Liver (tissue), 9 donors: Measurements from ENCODE around the gene PTPN23. TPM values are rescaled to one million over a fixed set of nuclear protein-coding genes. Genes with fewer than 3 reads are reported as not detected.

Experiments
- DNase-seq: peaks from one replicate; pipeline ENCODE4 v3.0.0-alpha.2; 2017; ENCODE audit warnings: low spot score
- H3K27ac ChIP-seq, 2 donors: one replicate each; pipeline ENCODE4 v1.7.0; 2013; ENCODE audit warnings: inconsistent platforms in 2 of 2, low read length in 2 of 2, control low read depth in 1 of 2, low read depth in 1 of 2, mild to moderate bottlenecking in 1 of 2
- H3K27me3 ChIP-seq, 4 donors: one replicate each; pipeline versions ENCODE4 v1.6.1 to v1.7.0; 2013; ENCODE audit warnings: low read length in 3 of 4, inconsistent platforms in 1 of 4, mild to moderate bottlenecking in 1 of 4, moderate library complexity in 1 of 4; ENCODE audit not compliant: control insufficient read depth in 4 of 4, insufficient read depth in 4 of 4
- H3K36me3 ChIP-seq, 4 donors: one replicate each; pipeline versions ENCODE4 v1.6.1 to v1.7.0; 2013; ENCODE audit warnings: low read length in 3 of 4, mild to moderate bottlenecking in 3 of 4, low read depth in 1 of 4, moderate library complexity in 1 of 4; ENCODE audit not compliant: control insufficient read depth in 4 of 4, insufficient read depth in 3 of 4
- H3K4me1 ChIP-seq, 4 donors: one replicate each; pipeline versions ENCODE4 v1.6.1 to v1.7.0; 2013; ENCODE audit warnings: low read length in 3 of 4, mild to moderate bottlenecking in 3 of 4, moderate library complexity in 1 of 4; ENCODE audit not compliant: control insufficient read depth in 4 of 4, insufficient read depth in 4 of 4
- H3K4me3 ChIP-seq, 3 donors: one replicate each; pipeline versions ENCODE4 v1.6.1 to v1.7.0; 2013; ENCODE audit warnings: low read length in 3 of 3, control low read depth in 1 of 3, low read depth in 1 of 3, mild to moderate bottlenecking in 1 of 3
- H3K9ac ChIP-seq, 2 donors: one replicate each; pipeline ENCODE4 v1.7.0; 2013; ENCODE audit warnings: low read length in 2 of 2, mild to moderate bottlenecking in 2 of 2, moderate library complexity in 2 of 2, control low read depth in 1 of 2, low read depth in 1 of 2
- H3K9me3 ChIP-seq, 4 donors: one replicate each; pipeline versions ENCODE4 v1.6.1 to v1.7.0; 2013; ENCODE audit warnings: low read length in 3 of 4; ENCODE audit not compliant: control insufficient read depth in 4 of 4
- FOXA1 ChIP-seq: IDR thresholded peaks from 2 replicates; pipeline ENCODE4 v1.6.1; 2016; ENCODE audit warnings: antibody characterized with exemption
- FOXA2 ChIP-seq: IDR thresholded peaks from 2 replicates; pipeline ENCODE4 v1.6.1; 2016; ENCODE audit warnings: antibody characterized with exemption
- GABPA ChIP-seq, 2 donors: IDR thresholded peaks in 1 of 2; conservative IDR thresholded peaks in 1 of 2; 2 replicates each; pipeline ENCODE4 v1.6.1; 2016; ENCODE audit warnings: antibody characterized with exemption in 2 of 2, mild to moderate bottlenecking in 1 of 2, moderate library complexity in 1 of 2
- HNF4A ChIP-seq, 2 donors: conservative IDR thresholded peaks; 2 replicates each; pipeline ENCODE4 v1.6.1; 2016; ENCODE audit warnings: antibody characterized with exemption in 2 of 2, mild to moderate bottlenecking in 2 of 2
- HNF4G ChIP-seq: IDR thresholded peaks from 2 replicates; pipeline ENCODE4 v1.6.1; 2016; ENCODE audit warnings: antibody characterized with exemption
- JUND ChIP-seq, 2 donors: IDR thresholded peaks; 2 replicates each; pipeline ENCODE4 v1.6.1; 2016; ENCODE audit warnings: antibody characterized with exemption in 2 of 2
- NR2F2 ChIP-seq: IDR thresholded peaks from 2 replicates; pipeline ENCODE4 v1.6.1; 2016; ENCODE audit warnings: antibody characterized with exemption
- RAD21 ChIP-seq, 2 donors: IDR thresholded peaks; 2 replicates each; pipeline ENCODE4 v1.6.1; 2016; ENCODE audit warnings: antibody characterized with exemption in 2 of 2, mild to moderate bottlenecking in 2 of 2
- RXRA ChIP-seq, 2 donors: IDR thresholded peaks; 2 replicates each; pipeline ENCODE4 v1.6.1; 2017 to 2018; ENCODE audit warnings: antibody characterized with exemption in 2 of 2, mild to moderate bottlenecking in 1 of 2
- SP1 ChIP-seq: IDR thresholded peaks from 2 replicates; pipeline ENCODE4 v1.6.1; 2018; ENCODE audit warnings: antibody characterized with exemption, mild to moderate bottlenecking
- TAF1 ChIP-seq: conservative IDR thresholded peaks from 2 replicates; pipeline ENCODE4 v1.6.1; 2016; ENCODE audit warnings: antibody characterized with exemption, mild to moderate bottlenecking
- YY1 ChIP-seq: IDR thresholded peaks from 2 replicates; pipeline ENCODE4 v1.6.1; 2016; ENCODE audit warnings: antibody characterized with exemption, mild to moderate bottlenecking
- WGBS: extraction: QIAGEN DNeasy Blood & Tissue Kit; methylation state at CpG from one replicate; pipeline ENCODE4 v1.1.7; 2013; 5-methylcytosine and 5-hydroxymethylcytosine counted together
- polyA plus RNA-seq, 2 donors: library from polyadenylated mRNA; stranded (reverse) in 1 of 2; unstranded in 1 of 2; fragments of 200-250 nt in 1 of 2; fragments of >200 nt in 1 of 2; fragmentation: Nextera tagmentation in 1 of 2; extraction: Ambion mirVana in 1 of 2; gene quantifications; one replicate each; pipeline versions ENCODE4 v1.2.1 to v1.2.3, GENCODE V29; 2013 to 2015
- total RNA-seq, 2 donors: library from RNA; depleted of rRNA; stranded (reverse); fragments of >200 nt; gene quantifications; one replicate each; pipeline ENCODE4 v1.2.3, GENCODE V29; 2014
- TF ChIP-seq, protein P1 (sequence below): IDR thresholded peaks from 2 replicates; pipeline ENCODE4 v1.6.1; 2016; ENCODE audit warnings: antibody characterized with exemption, mild to moderate bottlenecking
- TF ChIP-seq, protein P2 (sequence below): IDR thresholded peaks from 2 replicates; pipeline ENCODE4 v1.6.1; 2016; ENCODE audit warnings: antibody characterized with exemption
- TF ChIP-seq, protein P3 (sequence below): fragments of 150-350 bp; IDR thresholded peaks from 2 replicates; pipeline ENCODE4 v1.5.1; 2017; ENCODE audit warnings: improper control_type of control experiment, low read depth, low read length; ENCODE audit not compliant: missing input control
- donor health status: healthy.
- donor health status: healthy.
- donor health status: healthy.
- donor health status: healthy.
- donor health status: healthy.

PTPN23 gene
- total and polyA plus RNA-seq, 4 donors: 3.8 to 84.4 (median 11.5) TPM

DNA sequence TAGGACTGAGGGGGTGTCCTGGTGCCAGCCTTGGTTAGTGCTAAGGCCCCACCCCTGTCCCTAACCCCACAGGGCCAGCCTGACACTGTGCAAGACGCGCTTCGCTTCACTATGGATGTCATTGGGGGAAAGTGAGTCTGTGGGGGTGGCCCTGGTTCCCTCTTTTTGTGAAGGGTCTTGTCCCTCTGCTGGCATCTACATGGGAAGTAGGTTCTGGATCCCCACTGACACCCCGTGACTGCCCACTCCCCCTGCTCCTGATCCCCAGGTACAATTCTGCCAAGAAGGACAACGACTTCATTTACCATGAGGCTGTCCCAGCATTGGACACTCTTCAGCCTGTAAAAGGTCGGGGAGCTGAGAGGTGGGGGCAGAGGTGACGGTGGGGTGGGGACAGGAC is 26.4 kb downstream of the PTPN23 start:
- H3K4me1 ChIP-seq: peaks cover 0 to 1% (median 0%) of the 10 kb centered on the region in 4 donors
- TF ChIP-seq FOXA1: no peak
- TF ChIP-seq SP1: no peak
- no peak for TF ChIP-seq YY1
- no peak for TF ChIP-seq TAF1
- TF ChIP-seq GABPA (IDR thresholded peaks at IDR 0.05 in 1 of 2, conservative IDR thresholded peaks at IDR 0.05 in 1 of 2): no peak
- TF ChIP-seq, protein P1, sequence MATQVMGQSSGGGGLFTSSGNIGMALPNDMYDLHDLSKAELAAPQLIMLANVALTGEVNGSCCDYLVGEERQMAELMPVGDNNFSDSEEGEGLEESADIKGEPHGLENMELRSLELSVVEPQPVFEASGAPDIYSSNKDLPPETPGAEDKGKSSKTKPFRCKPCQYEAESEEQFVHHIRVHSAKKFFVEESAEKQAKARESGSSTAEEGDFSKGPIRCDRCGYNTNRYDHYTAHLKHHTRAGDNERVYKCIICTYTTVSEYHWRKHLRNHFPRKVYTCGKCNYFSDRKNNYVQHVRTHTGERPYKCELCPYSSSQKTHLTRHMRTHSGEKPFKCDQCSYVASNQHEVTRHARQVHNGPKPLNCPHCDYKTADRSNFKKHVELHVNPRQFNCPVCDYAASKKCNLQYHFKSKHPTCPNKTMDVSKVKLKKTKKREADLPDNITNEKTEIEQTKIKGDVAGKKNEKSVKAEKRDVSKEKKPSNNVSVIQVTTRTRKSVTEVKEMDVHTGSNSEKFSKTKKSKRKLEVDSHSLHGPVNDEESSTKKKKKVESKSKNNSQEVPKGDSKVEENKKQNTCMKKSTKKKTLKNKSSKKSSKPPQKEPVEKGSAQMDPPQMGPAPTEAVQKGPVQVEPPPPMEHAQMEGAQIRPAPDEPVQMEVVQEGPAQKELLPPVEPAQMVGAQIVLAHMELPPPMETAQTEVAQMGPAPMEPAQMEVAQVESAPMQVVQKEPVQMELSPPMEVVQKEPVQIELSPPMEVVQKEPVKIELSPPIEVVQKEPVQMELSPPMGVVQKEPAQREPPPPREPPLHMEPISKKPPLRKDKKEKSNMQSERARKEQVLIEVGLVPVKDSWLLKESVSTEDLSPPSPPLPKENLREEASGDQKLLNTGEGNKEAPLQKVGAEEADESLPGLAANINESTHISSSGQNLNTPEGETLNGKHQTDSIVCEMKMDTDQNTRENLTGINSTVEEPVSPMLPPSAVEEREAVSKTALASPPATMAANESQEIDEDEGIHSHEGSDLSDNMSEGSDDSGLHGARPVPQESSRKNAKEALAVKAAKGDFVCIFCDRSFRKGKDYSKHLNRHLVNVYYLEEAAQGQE: no peak
- TF ChIP-seq NR2F2: no peak
- TF ChIP-seq RAD21 (IDR thresholded peaks at IDR 0.05): no peak
- TF ChIP-seq FOXA2: no peak
- TF ChIP-seq HNF4G: no peak
- no peak for TF ChIP-seq RXRA (IDR thresholded peaks at IDR 0.05)
- TF ChIP-seq JUND (IDR thresholded peaks at IDR 0.05): no peak
- TF ChIP-seq, protein P2, sequence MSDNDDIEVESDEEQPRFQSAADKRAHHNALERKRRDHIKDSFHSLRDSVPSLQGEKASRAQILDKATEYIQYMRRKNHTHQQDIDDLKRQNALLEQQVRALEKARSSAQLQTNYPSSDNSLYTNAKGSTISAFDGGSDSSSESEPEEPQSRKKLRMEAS: no peak
- no peak for TF ChIP-seq HNF4A (conservative IDR thresholded peaks at IDR 0.05)
- H3K27ac ChIP-seq: no peak overlapping the region
- no peaks in the 10 kb centered on the region for H3K27me3 ChIP-seq
- H3K36me3 ChIP-seq: peaks cover 12 to 48% (median 23%) of the 10 kb centered on the region in 4 donors
- no peak for DNase-seq
- 97% methylated on average over 7 of the region's 7 CpGs for WGBS
- H3K9ac ChIP-seq: no peak overlapping the region
- no peak overlapping the region for H3K4me3 ChIP-seq
- H3K9me3 ChIP-seq: no peaks in the 10 kb centered on the region

- DNase-seq: no peak
- peaks cover 12 to 57% (median 27%) of the 10 kb centered on the region in 4 donors for H3K36me3 ChIP-seq
- no peak for TF ChIP-seq YY1
- WGBS: 94% methylated on average over 18 of the region's 18 CpGs
- peaks cover 0 to 1% (median 0%) of the 10 kb centered on the region in 4 donors for H3K4me1 ChIP-seq
- H3K27me3 ChIP-seq: no peaks in the 10 kb centered on the region
- H3K4me3 ChIP-seq: no peak overlapping the region
- no peak overlapping the region for H3K27ac ChIP-seq
- H3K9ac ChIP-seq: no peak overlapping the region
- H3K9me3 ChIP-seq: no peaks in the 10 kb centered on the region
These were observed 27.3 kb downstream of the PTPN23 start for GRCh38 chr3:47407896-47408838.

DNA sequence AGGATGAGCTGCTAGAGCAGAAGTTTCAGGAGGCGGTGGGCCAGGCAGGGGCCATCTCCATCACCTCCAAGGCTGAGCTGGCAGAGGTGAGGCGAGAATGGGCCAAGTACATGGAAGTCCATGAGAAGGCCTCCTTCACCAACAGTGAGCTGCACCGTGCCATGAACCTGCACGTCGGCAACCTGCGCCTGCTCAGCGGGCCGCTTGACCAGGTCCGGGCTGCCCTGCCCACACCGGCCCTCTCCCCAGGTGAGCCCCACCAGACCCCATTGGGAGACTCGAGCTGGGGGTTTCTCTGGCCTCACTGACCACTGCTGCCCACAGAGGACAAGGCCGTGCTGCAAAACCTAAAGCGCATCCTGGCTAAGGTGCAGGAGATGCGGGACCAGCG is 28.0 kb downstream of the PTPN23 start:
- H3K27me3 ChIP-seq: no peaks in the 10 kb centered on the region

More for the DNA sequence above, 28.0 kb downstream of the PTPN23 start:
- WGBS: 97% methylated on average over 15 of the region's 15 CpGs
- Histone ChIP-seq H3K4me3 (no peak overlapping the region), H3K4me1 (peaks cover 0 to 1% (median 0%) of the 10 kb centered on the region in 4 donors), H3K9ac (no peak overlapping the region), H3K9me3 (no peaks in the 10 kb centered on the region), H3K36me3 (peaks cover 15 to 63% (median 30%) of the 10 kb centered on the region in 4 donors), H3K27ac (no peak overlapping the region)
- TF ChIP-seq, protein P3, sequence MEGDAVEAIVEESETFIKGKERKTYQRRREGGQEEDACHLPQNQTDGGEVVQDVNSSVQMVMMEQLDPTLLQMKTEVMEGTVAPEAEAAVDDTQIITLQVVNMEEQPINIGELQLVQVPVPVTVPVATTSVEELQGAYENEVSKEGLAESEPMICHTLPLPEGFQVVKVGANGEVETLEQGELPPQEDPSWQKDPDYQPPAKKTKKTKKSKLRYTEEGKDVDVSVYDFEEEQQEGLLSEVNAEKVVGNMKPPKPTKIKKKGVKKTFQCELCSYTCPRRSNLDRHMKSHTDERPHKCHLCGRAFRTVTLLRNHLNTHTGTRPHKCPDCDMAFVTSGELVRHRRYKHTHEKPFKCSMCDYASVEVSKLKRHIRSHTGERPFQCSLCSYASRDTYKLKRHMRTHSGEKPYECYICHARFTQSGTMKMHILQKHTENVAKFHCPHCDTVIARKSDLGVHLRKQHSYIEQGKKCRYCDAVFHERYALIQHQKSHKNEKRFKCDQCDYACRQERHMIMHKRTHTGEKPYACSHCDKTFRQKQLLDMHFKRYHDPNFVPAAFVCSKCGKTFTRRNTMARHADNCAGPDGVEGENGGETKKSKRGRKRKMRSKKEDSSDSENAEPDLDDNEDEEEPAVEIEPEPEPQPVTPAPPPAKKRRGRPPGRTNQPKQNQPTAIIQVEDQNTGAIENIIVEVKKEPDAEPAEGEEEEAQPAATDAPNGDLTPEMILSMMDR: no peak
- TF ChIP-seq SP1: no peak
- DNase-seq: no peak
